Transverse colon (tissue), 4 donors: ENCODE results near the gene SLC7A10. TPM values are rescaled to one million over a fixed set of nuclear protein-coding genes. Genes with fewer than 3 reads are reported as not detected.

Experiments used
- DNase-seq: peaks from one replicate; pipeline ENCODE4 v3.0.0-alpha.2; 2019
- H3K27ac ChIP-seq, 4 donors: fragments of 200-600 bp; sonication (generic); 2 replicates each; pipeline ENCODE4 v1.5.1; 2016 to 2018; ENCODE audit warnings: inconsistent platforms in 4 of 4
- H3K27me3 ChIP-seq: fragments of 200-600 bp; sonication (generic); 2 replicates; pipeline ENCODE4 v1.5.1; 2017; ENCODE audit warnings: inconsistent platforms
- H3K36me3 ChIP-seq, 4 donors: fragments of 200-600 bp; sonication (generic); 2 replicates each; pipeline ENCODE4 v1.5.1; 2017 to 2019; ENCODE audit warnings: inconsistent platforms in 4 of 4
- H3K4me1 ChIP-seq, 4 donors: fragments of 200-600 bp; sonication (generic); 2 replicates each; pipeline ENCODE4 v1.5.1; 2017 to 2020; ENCODE audit warnings: inconsistent platforms in 4 of 4
- H3K4me3 ChIP-seq, 4 donors: fragments of 200-600 bp; sonication (generic); 1 replicate in 1 of 4; 2 replicates in 3 of 4; pipeline versions ENCODE4 v1.5.1 to v1.6.1; 2017 to 2019; ENCODE audit warnings: inconsistent platforms in 4 of 4
- H3K9me3 ChIP-seq, 2 donors: fragments of 200-600 bp; sonication (generic); 2 replicates each; pipeline ENCODE4 v1.5.1; 2017 to 2019; ENCODE audit warnings: inconsistent platforms in 2 of 2
- EP300 ChIP-seq: sonication (generic); formaldehyde crosslinking; IDR thresholded peaks from one replicate; pipeline ENCODE4 v1.6.1; 2017; ENCODE audit warnings: antibody characterized with exemption, low read depth
- POLR2A ChIP-seq: fragments of 450-650 bp; IDR thresholded peaks from one replicate; pipeline ENCODE4 v1.6.1; 2016; ENCODE audit warnings: antibody characterized with exemption, mild to moderate bottlenecking, moderate library complexity
- POLR2AphosphoS5 ChIP-seq, 3 donors: sonication (generic); formaldehyde crosslinking; IDR thresholded peaks; one replicate each; pipeline ENCODE4 v1.6.1; 2016; ENCODE audit warnings: antibody characterized with exemption in 3 of 3
- WGBS, 2 donors: methylation state at CpG; one replicate each; pipeline ENCODE4 v1.1.5; 2018; ENCODE audit warnings: low coverage in 1 of 2; 5-methylcytosine and 5-hydroxymethylcytosine counted together
- in situ Hi-C, 4 donors: fragments of 200-750 bp; cut with MboI; loops; one replicate each; pipeline versions ENCODE4 v1.15.0 to v1.15.1; 2017; ENCODE audit warnings: low sequenced_read_pairs in 3 of 4, low pct_ligation_motif_present in 1 of 4, low pct_unique_long_range_greater_than_20kb in 1 of 4
- intact Hi-C: fragments of 100-400 bp; cut with DNase I; formaldehyde crosslinking; loops from one replicate; pipeline ENCODE4 v1.15.1; 2023; ENCODE audit warnings: low total_unique reads
- total RNA-seq, 4 donors: library from RNA; depleted of rRNA; stranded (reverse); fragments of >200 nt; gene quantifications; one replicate each; pipeline ENCODE4 v1.1.0, GENCODE V29; 2016
- TF ChIP-seq, protein P1 (sequence below), 5 experiments: fragments of 200-600 bp in 3 of 5; fragments of 450-650 bp in 2 of 5; sonication (generic) in 3 of 5; IDR thresholded peaks; 1 replicate in 2 of 5; 2 replicates in 3 of 5; pipeline ENCODE4 v1.5.1; 2016 to 2017; ENCODE audit warnings: antibody characterized with exemption in 5 of 5, inconsistent platforms in 3 of 5, mild to moderate bottlenecking in 2 of 5, moderate library complexity in 1 of 5

The SLC7A10 gene
- total RNA-seq, 4 donors from 2014 or later: 0.48 TPM; not detected in 3

DNA sequence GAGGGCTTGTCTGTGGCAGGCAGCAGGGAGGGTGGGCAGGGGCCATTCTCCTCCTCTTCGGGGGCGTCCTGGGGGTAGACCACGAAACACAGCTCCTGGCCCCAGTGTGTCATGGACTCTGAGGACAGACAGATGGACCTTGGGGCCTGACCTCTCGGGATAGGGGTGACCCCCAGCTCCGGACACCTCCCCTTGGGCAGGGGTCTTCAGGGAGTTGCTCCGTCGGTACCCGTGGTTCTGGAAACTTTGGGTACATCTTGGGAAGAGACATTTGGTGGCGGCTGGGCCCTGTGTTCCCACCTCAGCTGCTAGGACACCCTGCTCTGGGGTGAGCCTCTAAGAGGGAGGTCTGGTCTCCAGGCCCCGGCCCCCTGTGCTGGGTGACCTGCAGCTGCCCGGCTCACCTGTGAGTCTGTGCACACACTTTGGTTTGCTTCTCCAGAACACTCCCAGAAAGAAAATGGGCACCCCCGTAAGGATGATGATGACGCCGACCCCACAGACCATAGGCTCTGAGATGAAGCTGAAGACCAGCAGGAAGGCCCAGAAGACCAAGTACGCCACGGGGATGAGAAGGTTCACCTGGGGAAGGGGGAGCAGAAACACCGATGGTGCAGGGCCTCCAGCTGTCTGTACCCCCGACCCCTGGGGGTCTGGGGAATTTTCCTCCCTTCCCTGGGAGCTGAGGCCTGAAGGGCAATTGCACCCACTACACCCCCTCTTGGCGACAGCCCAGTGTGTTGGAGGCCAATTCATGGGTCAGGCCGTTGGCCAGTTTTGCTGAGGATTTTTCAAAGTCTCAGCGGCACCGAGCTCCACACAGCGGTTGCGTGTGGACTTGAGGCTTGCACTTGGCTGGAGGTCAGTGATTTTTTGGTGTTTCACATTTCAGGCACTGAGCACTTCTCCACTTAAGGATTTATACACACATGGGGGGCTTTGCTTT, 16.5 kb downstream of the SLC7A10 start:
- no peak for DNase-seq
- intact Hi-C loops (no loop called here), in situ Hi-C loops (no loop called here)
- no peaks in the 10 kb centered on the region for H3K27me3 ChIP-seq
- no peaks in the 10 kb centered on the region for H3K36me3 ChIP-seq
- H3K27ac ChIP-seq: no peak overlapping the region
- no peak overlapping the region for H3K4me3 ChIP-seq
- WGBS, 2 donors: 81% methylated on average over 24 of the region's 24 CpGs; no CpG with 5 or more reads in 1 of the 2 donors
- TF ChIP-seq POLR2AphosphoS5 (IDR thresholded peaks at IDR 0.05): no peak
- no peak for TF ChIP-seq POLR2A
- TF ChIP-seq, protein P1, sequence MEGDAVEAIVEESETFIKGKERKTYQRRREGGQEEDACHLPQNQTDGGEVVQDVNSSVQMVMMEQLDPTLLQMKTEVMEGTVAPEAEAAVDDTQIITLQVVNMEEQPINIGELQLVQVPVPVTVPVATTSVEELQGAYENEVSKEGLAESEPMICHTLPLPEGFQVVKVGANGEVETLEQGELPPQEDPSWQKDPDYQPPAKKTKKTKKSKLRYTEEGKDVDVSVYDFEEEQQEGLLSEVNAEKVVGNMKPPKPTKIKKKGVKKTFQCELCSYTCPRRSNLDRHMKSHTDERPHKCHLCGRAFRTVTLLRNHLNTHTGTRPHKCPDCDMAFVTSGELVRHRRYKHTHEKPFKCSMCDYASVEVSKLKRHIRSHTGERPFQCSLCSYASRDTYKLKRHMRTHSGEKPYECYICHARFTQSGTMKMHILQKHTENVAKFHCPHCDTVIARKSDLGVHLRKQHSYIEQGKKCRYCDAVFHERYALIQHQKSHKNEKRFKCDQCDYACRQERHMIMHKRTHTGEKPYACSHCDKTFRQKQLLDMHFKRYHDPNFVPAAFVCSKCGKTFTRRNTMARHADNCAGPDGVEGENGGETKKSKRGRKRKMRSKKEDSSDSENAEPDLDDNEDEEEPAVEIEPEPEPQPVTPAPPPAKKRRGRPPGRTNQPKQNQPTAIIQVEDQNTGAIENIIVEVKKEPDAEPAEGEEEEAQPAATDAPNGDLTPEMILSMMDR (IDR thresholded peaks at IDR 0.05): no peak
- TF ChIP-seq EP300: no peak
- H3K4me1 ChIP-seq: no peaks in the 10 kb centered on the region
- no peaks in the 10 kb centered on the region for H3K9me3 ChIP-seq

DNA sequence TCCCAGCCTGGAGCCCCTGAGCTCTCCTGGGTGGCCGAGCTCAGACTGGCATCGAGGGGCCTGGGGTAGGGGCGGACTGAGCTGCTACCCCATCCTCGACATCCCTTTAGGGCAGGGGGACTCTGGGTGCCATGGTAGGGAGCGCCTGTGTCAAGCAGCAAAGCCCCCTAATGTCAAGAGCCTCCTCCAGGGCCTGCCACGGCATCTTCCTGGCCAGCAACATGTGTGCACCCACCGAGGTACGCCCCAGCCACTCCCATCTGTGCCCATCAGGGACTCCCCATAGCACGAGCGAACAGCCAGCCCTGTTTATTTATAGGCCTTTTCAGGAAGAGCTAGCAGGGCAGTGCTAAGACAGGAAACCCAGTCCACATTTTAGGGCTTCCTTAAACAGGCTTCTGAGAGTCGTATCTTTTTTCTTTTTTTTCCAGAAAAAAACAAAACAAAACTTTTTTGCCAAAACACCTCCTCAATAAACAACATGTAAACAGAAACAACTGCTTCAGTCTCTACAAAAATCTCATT, 17.2 kb downstream of the SLC7A10 start:
- no peak overlapping the region for H3K27ac ChIP-seq
- H3K4me3 ChIP-seq: no peak overlapping the region
- in situ Hi-C loops (no loop called here), intact Hi-C loops (no loop called here)
- H3K9me3 ChIP-seq: no peaks in the 10 kb centered on the region
- no peaks in the 10 kb centered on the region for H3K27me3 ChIP-seq
- DNase-seq: no peak
- no peaks in the 10 kb centered on the region for H3K36me3 ChIP-seq
- no peaks in the 10 kb centered on the region for H3K4me1 ChIP-seq
- TF ChIP-seq, protein P1 (IDR thresholded peaks at IDR 0.05): no peak
- TF ChIP-seq POLR2A (no peak), POLR2AphosphoS5 (IDR thresholded peaks at IDR 0.05) (no peak), EP300 (no peak)
- WGBS, 2 donors: 54 to 72% methylated on average over 3 to 11 of the region's 11 CpGs

DNA sequence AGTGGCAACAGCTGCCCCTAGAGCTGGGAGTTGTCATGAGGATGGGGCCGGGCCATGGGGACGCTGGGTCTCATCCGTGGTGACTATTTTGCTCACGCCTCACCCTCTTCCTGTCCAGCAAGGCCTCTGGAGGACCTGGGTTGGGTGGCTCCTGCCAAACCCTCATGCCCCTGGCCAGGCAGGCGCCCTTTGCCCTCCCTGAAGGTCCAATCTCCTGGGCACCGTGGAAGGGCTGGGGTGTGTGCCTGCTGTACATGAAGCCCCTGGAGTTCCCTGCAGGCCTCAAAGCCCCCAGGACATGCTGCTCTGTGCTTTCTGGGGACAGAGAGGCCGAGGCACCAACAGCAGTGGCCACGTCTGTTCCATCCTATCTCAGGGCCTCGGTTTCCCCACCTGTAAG, 17.7 kb downstream of the SLC7A10 start:
- no peak for DNase-seq
- in situ Hi-C loops (no loop called here), intact Hi-C loops (no loop called here)
- no peaks in the 10 kb centered on the region for H3K4me1 ChIP-seq
- no peak overlapping the region for H3K4me3 ChIP-seq
- H3K9me3 ChIP-seq: no peaks in the 10 kb centered on the region
- no peak overlapping the region for H3K27ac ChIP-seq
- H3K27me3 ChIP-seq: no peaks in the 10 kb centered on the region
- TF ChIP-seq POLR2AphosphoS5 (IDR thresholded peaks at IDR 0.05) (no peak), EP300 (no peak), POLR2A (no peak)
- TF ChIP-seq, protein P1 (IDR thresholded peaks at IDR 0.05): no peak
- H3K36me3 ChIP-seq: no peaks in the 10 kb centered on the region
- 87% methylated on average over 9 of the region's 9 CpGs; no CpG with 5 or more reads in 1 of the 2 donors for WGBS, 2 donors

DNA sequence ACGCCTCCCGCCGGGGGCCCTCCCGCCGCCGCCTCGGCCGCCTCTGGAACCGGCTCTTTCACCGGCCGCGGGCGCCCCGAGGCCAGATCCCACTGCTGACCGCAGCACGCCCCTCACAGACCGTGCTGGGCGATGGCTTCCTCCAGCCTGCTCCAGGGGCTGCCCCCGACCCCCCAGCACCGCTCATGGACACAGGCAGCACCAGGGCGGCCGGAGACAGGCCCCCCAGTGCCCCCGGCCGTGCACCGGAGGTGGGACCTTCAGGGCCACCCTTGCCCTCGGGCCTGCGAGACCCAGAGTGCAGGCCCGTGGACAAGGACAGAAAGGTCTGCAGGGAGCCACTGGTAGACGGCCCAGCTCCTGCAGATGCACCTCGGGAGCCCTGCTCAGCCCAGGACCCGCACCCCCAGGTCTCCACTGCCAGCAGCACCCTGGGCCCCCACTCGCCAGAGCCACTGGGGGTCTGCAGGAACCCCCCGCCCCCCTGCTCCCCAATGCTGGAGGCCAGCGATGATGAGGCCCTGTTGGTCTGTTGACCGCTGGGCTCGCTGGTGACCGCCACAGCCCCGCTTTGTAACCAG, 18.5 kb downstream of the SLC7A10 start:
- Histone ChIP-seq H3K4me3 (no peak overlapping the region), H3K27ac (no peak overlapping the region), H3K4me1 (no peaks in the 10 kb centered on the region), H3K27me3 (no peaks in the 10 kb centered on the region), H3K36me3 (no peaks in the 10 kb centered on the region), H3K9me3 (no peaks in the 10 kb centered on the region)
- no peak for DNase-seq
- TF ChIP-seq POLR2A (no peak), EP300 (no peak), POLR2AphosphoS5 (IDR thresholded peaks at IDR 0.05) (no peak)
- TF ChIP-seq, protein P1 (IDR thresholded peaks at IDR 0.05): no peak
- intact Hi-C loops: no loop called here
- whole genome bisulfite sequencing, 2 donors: 84% methylated on average over 15 of the region's 38 CpGs; no CpG with 5 or more reads in 1 of the 2 donors
- in situ Hi-C loops: no loop called here
